ENCODE data around the gene MRI1.

- TF ChIP-seq POLR2A (IDR thresholded peaks at IDR 0.05) (no peak), CTCF (IDR thresholded peaks at IDR 0.05) (no peak)
Measured at GRCh38 chr19:13778398-13778797, 14.1 kb downstream of the MRI1 start.

Measured in thyroid gland (tissue), 4 donors.